Right renal cortex interstitium (tissue), 3 donors: ENCODE data around the gene IL17REL. TPM values are rescaled to one million over a fixed set of nuclear protein-coding genes. Genes with fewer than 3 reads are reported as not detected.
A peak's percentile ranks its signal among the peaks of the same experiment; 100 is the strongest.

ENCODE experiments used
- DNase-seq, 3 donors: peaks; one replicate each; pipeline ENCODE4 v3.0.0-alpha.2; 2013; ENCODE audit warnings: low read depth in 3 of 3, low spot score in 2 of 3
- polyA plus RNA-seq, 3 donors: library from polyadenylated mRNA; unstranded; fragments of 120-200 nt; gene quantifications; one replicate each; pipeline ENCODE4 v1.2.1, GENCODE V29; 2013; ENCODE audit not compliant: insufficient read length in 3 of 3

IL17REL gene
- polyA plus RNA-seq, 3 donors, result 0.03 TPM; not detected in 2

GRCh38 chr22:50046481-50047245 lies 34.1 kb upstream of the IL17REL start:
- no peak for DNase-seq

- DNase-seq, result no peak
Observed at GRCh38 chr22:50046019-50046415, 33.5 kb upstream of the IL17REL start.

GRCh38 chr22:50045211-50046018 lies 32.9 kb upstream of the IL17REL start:
- no peak for DNase-seq

DNA sequence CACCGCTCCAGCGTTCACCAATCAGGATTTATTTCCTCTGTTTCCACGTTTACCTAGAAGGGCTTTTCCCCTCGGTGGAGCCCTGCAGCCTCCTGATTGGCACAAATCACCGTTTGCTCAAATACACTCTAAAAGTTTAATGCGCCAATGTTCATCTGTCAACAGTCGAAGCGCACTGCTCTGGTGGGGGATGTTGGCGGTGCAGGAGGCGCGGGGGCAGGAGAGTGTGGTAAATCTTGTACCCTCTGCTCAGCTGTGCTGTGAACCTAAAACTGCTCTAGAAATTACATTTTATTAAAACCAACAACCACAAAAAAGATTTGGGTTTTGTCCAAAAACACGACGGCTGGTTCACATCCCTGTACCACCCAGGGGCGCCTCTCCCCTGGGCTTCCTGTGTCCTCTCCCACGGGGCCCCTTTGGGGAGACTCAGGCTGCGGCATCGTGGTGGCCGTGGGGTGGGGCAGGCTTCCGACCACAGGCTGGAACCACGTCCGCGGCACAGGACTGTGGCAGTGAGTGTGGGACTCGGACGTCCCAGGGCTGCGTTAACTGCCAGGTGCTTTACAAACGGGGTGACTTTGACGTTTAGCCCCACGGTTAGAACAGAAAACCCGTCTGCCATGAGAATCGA lies 32.0 kb upstream of the IL17REL start:
- DNase-seq, result no peak

GRCh38 chr22:50041361-50042065 lies 28.9 kb upstream of the IL17REL start:
- no peak for DNase-seq

GRCh38 chr22:50040717-50041116 lies 28.2 kb upstream of the IL17REL start:
- DNase-seq, result no peak

- DNase-seq, result no peak
Observed at GRCh38 chr22:50039669-50040443, 27.3 kb upstream of the IL17REL start.

- DNase-seq, result no peak
Observed at GRCh38 chr22:50035976-50036724, 23.6 kb upstream of the IL17REL start.

GRCh38 chr22:50035131-50035881 lies 22.7 kb upstream of the IL17REL start:
- no peak for DNase-seq

- DNase-seq, result no peak
Observed at GRCh38 chr22:50034126-50035081, 21.8 kb upstream of the IL17REL start.

DNA sequence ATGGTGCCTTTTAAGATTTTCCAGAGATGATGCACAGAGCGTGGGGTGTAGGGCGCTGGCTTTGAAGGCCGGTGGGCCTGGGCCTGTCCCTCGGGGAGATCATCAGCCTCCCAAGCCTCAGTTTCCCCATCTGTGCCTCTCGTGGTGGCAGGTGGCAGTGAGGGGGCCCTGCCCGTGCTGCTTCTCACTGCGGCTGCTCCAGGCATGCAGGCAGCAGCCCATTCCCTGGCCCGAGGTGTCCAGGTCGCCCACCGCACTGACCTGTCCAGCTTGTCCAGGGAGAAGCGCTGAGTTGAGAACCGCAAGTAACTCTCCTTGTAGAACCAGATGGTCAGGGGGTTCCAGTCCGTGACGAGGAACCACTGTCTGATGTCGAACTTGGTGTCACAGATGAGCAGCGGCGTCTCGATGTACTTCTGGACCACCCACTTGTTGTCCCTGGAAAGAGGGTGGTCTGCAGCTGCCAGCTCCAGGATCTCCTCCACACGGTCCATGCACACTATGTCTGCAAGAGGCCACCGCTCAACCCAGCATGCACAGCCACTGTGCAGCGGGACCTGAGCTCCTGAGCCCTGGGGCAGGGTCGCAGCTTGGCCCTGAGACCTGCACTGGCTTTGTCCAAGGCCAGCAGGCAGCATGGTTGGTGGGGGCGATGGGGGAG lies 20.5 kb upstream of the IL17REL start:
- DNase-seq, result no peak

DNA sequence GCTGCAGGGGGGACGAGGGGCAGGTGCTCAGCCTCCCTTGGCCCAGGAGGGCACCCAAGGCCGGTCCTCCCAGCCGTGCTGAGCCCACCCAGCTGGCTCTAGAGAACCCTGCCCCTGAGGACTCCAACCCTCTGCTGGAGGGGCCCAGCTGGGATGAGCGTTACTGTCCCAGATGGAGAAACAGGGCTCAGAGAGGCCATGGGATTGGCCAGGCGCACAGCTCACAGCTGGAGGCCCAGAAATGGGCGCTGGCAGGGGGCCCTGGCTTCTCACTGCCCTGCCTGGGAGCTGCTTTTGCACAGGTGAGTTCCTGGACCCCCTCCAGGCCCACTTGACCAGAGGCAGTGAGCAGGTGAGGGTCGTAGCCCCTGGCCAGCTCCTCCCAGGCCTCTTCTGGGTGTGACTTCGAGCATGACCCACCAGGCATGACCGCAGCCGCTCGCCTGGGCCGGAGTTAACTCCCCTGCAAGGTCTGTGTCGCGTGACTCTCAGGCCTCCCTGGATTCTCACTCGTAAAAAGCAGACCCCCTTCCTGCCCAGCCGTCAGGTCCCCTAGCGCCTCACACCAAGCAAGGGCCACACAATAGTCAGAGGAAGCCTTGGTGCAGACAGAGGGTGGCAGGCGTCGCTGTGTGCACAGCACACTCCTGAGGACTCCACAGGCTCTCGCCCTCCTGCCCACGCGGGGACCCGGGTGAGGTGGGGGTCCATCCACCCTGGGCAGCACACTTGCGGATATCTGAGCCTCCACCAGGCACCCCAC lies 19.7 kb upstream of the IL17REL start:
- DNase-seq, result no peak

- DNase-seq, result no peak
Observed at GRCh38 chr22:50031189-50032091, 18.9 kb upstream of the IL17REL start.

DNA sequence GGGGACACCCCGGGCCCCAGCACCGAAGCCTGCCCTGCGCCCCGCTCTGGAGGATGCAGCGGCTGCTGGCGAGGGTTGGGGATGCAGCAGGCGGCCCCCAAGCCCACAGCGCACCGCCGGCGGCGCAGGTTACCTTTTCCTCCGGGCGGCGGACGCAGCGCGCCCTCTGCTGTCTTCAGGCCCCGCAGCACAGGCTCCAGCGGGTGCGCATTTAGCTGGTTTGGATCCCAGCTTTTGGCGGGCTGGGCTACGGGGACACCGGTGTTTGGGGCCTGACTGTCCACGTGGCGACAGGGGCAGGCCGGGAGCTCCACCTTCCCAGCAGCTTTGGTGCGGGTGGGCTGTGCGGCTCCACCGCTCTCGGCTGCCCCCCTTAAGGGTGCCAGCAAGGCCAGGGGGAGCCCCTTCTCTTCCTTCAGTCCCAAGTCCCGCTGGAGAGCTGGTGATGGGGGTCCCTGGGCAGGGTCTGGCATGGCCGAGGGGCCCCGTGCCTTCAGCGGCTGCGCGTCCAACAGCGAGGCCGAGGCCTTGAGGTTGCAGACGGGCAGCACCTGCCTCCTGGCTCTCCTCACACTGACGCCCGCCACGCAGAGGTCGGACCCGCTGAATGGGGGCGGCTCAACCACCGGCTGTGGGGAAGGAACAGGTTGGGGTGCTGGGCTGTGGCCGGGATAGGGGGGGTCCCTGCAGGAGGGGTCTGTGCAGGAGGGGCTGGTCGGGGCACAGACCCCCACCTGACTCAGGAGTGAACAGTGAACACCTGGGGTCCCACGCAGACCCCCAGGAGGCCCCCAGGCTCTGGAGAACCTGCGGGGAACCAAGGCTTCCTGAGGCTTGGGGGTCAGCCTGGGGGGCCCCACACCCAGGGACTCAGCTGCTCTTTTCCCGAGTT lies 18.0 kb upstream of the IL17REL start:
- DNase-seq, result peak in 1 of 3 donors; percentile 20
